HG03457 (cell line): ENCODE results near the gene CARD16.
A peak's percentile ranks its signal among the peaks of the same experiment; 100 is the strongest.
"Not testable (repeated sequence)": the region's sequence is repeated elsewhere in the genome, so short reads cannot be mapped to it uniquely, and the experiment has no call there.

Experiments used
- ATAC-seq: cut with Tn5 transposase; IDR thresholded peaks from one replicate; pipeline ENCODE4 v1.9.1; 2021; ENCODE audit warnings: moderate number of reproducible peaks; ENCODE audit not compliant: unreplicated experiment

Gene CARD16

DNA sequence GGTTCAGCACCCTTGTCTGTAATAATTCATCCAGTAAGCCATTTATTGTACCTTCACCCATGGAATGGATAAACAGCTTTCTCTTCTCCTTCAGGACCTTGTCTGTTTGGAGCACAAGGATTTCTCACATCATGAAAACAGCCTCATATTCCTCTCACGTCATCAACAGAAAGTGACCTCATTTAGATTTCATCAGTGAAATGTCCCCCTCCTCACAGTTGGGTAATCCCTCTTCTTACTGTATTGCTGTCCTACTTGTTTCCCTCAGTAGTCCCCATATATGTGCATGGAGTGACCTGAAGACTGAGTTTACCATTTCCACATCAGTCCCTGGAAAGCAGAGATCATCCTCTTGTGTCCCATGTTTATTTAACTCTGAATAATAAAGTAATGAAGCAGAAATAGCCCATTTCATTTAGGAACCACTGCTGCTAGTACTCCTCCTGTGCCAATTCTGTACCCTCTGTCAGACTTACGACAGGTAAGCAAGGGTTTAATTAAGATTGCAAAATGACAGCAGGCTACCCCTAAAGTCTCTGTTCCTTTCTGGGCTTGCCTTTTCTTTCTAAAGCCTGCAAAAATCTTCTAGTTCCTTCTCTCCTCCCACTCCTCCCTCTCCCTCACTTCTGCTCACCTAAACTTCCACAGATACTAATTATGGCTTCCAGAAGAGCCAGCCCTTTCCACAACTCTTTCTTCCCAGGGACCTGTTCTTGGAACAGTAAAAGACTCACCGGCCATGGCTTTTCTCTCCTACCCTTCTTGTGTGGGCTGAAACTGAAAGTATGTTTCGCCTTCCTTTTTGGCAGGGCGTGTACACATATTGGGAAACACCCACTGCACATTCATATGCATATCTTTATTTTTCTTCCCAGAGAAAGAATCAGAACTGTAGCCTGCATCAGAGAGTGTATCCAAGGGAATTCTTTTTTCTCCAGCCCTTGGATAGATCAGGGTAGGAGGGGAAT, at the start of gene CARD16:
Gene CARD16 (minus strand): TSS at position 779 of the 968 bp plus-strand sequence. CDS start 38 bp downstream, at position 741.
- peak; percentile 98 for ATAC-seq

DNA sequence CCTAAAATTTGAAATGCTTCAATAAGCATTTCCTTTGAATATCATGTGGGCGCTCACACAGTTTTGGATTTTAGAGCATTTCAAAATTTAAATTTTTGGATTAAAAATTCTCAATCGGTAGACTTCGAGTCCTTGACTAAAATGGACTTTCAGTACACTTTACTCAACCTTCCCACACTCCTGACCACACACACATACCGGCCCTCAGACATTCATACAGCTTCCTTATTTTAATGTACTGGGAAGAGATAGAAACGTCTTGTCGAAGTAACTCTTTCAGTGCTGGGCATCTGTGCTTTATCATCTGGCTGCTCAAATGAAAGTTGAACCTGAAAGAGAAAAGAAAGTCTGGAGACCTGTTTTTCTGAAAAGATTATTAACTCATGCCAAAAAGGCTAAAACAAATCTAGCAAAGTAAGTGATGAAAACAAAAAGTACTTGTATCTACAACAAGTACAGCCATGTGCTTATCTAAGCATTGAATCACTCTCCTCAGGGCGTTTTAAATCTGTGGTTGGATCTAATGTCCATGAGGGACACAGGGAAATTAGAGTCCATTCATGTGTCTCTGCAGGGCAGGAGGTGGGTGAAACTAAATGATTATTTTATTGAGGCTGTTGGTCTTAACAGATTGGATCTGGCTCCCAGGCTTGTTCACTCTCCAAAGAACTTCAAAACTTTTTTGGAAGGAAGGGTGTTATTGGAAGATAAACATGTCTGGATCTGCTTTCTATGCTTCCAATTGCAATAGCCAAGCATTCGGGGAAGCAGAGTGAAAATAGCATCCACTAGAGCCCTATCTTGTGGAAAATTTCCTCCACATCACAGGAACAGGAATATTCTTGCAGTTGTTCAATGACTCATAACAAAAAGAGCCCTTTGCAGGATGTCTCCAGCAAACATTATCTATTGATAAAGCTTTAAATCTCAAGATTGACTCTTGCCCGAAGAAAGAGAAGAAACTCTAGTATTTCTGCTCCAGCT, 47.4 kb upstream of the CARD16 start:
- no peak for ATAC-seq

DNA sequence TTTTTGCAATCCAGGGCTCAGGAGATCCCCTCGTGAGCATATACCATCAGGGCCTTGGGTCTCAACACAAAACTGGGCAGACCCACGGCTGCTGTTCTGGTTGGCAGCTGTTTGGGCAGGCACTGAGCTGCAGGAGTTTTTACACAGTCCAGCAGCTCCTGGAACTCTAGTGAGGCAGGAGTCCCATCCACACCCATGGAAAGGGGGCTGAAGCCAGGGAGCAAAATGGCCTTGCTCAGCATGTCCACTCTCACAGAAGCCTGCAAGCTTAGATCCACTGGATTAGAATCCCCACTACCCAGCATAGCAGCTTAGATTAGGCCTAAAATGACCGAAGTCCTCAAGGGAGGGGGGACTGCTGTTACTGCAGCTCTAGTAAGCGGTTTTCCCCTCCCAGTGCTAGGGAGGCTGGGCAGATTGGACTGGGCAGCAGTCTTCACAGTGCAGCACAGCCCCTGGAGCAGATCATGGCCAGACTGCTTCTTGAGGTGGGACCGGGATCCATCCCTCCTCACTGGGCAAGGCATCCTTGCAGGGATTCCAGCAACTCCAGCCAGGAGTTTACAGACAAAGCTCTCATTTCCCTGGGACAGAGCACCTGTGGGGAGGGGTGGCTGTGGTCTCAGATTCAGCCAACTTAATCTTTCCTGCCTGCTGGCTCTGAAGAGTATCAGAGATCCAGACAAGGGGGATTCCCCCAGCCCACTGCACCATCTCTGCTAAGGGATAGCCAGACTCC, 36.4 kb upstream of the CARD16 start:
- no peak for ATAC-seq

DNA sequence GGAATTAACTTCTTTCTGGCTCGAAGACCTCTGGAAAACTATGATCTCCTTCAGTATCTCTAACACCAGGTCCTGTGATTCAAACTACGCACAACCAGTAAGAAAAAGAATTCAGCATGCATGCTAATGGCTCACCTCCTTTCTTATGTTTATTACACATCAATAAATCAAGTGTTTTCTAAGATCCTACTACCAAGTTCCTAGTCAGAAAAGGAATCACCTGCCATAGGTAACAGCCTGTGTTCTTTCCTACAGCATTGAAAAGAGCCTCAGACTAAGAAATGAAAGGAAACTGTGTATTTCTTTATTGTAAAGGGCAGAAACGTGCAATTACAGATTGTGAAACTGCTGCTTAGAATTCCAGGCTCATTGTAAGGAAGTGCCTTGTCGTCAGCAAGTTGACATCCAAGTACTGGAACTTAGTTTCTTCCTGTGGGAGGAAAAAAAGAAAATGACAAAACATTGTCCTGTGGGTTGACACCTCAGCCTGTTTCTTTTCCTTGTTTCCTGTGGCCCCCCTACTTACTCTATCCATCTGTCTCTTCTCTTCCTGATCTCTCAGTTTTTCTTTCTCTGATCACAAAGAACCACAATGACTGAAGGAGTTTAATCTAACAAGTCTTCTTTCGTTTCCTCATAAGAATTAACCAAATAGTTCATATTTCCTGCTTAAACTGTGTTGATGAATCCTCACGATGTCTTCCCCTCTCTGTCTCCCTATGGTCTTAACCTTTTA, 35.2 kb upstream of the CARD16 start:
- ATAC-seq: not testable (repeated sequence)

DNA sequence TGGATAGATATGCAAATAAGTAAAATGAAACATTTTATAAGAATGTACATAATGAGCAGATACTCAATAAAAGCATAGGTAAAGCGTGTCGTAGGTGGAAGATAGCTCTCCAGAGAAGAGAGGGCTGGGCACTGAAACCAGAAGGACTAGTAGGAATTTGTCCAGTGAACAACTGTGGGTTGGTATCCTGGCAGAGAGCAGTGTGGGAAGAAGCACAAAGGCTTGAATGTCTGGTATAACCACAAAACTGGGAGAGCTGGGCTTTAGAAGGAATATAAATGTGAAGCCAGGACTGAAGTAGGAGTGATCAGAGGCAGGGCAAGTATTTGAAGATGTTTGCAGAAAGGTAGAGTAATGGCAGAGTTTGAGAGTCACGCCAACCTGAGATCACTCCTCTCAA, 33.1 kb upstream of the CARD16 start:
- no peak for ATAC-seq

DNA sequence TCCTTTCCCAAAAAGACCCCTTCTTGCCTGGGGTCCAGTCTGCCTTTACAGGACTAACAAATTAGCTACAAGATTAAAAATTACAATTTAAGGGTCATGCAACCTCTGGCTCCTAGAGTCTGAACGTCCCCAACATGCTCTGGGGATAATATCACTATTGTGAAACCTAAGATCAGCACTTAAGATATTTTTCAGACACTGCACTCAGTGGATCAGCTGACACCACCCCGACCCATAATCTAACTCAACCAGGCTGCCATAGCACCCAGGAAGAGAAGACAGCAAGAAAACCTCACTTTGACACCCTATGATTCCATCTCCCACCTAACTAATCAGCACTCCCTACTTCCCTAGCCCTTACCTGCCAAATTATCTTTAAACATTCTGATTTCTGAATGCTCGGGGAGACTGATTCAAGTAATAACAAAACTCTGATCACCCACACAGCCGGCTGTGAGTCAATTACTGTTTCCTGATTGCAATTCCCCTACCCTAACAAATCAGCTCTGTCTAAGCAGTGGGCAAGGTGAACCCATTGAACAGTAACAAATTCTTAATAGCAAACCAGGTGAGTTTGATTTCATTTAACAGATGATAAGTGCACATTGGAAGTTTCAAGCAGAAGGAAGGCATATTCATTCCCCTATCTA, 32.1 kb upstream of the CARD16 start:
- ATAC-seq: not testable (repeated sequence)

DNA sequence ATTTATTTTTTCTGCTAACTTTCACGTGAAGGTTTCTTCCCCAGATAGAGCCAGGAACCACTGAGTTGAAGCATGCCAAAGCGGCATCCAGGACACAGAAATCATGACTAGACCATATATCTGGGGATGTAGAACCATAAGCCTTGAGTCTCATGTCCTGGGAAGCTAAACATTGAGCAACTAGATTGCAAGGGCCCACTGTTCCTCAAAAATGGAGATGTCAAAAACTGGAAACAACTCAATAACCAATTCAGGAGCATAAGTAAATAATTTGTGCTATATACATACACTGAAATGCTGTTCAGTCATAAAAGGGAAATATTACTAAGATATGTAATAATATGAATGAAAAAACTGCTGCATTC, 29.0 kb upstream of the CARD16 start:
- ATAC-seq: no peak

DNA sequence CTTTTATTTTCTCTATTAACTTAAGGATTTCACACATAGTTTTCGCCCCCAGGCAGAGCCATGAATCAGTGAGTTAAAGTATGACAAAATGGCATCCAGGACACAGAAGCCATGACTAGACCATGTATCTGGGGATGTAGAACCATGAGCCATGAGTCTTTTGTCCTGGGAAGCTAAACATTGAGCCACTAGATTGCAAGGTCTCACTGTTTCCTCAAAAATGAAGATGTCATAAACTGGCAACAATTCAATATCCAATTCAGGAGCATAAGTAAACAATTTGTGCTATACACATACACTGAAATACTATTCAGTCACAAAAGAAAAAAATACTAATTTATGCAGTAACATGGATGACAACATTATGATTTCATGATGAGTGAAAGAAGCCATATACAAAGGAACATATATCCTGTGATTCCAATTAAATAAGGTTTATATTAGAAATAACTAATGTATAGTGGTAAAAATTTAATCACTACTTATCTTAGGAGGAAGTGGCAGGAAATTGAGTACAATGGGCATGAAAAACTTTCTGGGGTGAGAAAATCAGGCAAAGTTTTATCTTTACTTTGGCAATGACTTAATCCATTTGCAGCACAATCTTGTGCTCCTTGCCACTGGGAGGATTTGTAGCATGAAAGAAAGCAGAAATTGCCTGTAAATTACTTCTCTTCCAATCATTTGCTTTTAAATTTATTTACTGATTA, 28.5 kb upstream of the CARD16 start:
- ATAC-seq: no peak

DNA sequence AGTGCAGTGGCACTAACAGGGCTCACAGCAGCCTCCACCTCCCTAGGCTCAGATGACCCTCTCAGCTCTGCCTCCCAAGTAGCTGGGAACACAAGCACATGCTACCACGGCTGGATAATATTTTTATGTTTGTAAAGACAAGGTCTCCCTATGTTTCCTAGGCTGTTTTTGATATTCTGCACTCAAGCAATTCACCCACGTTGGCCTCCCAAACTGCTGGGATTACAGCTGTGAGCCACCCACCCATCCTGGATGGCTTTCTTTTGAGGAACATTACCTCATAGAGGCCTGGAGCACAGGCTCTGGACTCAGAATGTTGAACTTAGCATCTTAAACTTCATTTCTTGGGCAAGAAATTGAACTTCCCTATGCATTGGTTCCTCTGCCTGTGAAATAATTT, 26.9 kb upstream of the CARD16 start:
- ATAC-seq: not testable (repeated sequence)

DNA sequence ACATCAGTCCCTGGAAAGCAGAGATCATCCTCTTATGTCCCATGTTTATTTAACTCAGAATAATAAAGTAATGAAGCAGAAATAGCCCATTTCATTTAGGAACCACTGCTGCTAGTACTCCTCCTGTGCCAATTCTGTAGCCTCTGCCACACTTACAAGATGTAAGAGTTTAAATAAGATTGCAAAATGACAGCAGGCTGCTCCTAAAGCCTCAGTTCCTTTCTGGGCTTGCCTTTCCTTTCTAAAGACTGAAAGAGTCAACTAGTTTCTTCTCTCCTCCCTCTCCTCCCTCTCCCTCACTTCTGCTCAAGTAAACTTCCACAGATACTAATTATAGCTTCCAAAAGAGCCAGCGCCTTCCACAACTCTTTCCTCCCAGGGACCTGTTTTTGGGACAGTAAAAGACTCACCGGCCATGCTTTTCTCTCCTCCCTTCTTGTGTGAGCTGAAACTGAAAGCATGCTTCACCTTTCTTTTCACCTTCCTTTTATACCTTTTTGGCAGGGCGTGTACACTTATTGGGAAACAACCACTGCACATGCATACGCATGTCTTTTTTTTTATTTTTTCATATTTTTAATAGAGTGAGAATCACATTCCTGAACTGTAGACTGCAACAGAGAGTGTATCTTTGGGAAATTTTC, 26.1 kb upstream of the CARD16 start:
- no peak for ATAC-seq

DNA sequence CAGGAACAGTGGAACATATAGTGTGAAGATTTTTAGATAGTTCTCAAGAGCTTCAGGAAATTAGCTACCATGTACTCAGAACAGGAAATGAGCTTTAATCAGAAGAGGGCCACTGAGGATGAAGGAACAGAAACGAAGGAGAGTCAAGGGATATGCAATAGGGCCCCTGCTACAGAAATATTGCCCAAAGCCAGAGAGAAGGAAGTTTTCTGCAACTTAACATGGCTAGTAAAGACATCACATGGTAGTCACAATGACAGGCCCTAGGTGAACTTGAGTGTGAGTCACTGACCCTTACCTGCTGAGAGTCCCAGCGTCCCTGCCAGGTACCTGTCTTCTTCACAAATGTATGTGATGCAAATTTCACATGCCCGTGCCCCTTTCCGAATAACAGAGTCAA, 25.2 kb upstream of the CARD16 start:
- no peak for ATAC-seq

DNA sequence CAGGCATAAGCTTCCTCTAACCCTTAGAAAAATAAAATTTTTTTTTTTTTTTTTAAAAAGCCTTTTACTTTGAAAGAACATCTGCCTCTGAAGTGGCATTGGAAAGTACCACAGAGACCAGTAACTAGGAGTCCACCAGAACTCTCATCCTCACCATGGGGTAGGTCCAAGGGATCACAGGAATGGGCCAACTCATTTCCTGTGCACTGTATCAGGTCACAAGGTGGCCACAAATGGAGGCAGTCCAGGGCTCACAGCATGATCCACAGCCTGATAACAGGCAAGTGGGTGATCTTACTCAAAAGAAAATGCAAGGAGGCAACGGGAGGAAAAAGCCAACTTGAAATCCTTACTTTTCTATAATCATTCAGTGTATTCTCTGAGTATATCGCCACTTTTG, 24.6 kb upstream of the CARD16 start:
- ATAC-seq: not testable (repeated sequence)

DNA sequence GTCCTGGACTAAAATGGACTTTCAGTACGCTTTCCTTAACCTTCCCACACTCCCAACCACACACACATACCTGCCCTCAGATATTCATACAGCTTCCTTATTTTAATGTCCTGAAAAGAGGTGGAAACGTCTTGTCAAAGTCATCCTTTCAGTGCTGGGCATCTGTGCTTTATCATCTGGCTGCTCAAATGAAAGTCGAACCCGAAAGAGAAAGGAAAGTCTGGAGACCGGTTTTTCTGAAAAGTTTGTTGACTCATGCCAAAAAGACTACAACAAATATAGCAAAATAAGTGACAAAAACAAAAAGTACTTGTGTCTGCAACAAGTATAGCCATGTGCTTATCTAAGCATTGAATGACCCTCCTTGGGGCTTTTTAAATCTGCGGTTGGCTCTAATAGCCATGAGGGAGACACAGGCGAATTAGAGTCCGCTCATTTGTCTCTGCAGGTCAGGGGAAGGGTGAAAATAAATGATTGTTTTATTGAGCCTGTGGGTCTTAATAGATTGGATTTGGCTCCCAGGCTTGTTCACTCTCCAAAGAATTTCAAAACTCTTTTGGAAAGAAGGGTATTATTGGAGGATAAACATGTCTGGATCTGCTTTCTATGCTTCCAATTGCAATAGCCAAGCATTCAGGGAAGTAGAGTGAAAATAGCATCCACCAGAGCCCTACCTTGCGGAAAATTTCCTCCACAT, 18.3 kb upstream of the CARD16 start:
- not testable (repeated sequence) for ATAC-seq

DNA sequence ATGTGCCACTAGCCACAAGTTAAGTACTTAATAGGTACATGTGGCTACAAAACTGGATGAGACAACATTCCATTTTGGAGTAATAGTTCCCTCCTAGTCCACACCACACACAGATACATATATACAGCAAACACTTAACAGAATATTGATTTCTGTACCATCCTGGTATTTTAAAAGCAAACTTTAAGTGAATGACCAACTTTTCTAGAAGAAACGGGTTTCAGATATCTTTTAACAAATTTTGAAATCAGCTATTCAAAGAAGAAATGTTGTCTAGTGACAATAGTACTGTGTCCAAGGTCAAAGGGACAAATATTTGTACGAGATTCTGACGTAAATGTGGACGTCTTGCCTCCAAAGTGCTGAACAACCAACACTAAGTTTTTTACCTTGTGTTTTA, 12.3 kb upstream of the CARD16 start:
- ATAC-seq: no peak

DNA sequence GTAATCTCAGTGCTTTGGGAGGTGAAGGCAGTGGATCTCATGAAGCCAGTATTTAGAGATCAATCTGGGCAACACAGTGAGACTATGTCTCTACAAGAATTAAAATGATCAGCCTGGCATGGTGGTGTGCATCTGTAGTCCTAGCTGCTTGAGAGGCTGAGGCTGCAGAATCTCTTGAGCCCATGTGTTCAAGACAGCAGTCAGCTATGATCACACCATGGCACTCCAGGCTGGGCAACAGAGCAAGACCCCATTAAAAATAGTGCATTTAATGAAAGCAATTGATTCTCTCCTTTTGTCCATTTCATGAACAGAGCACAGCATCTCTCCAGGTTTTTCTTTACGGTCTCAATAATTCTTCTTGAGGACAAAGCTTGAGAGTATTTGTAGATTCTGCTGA, 11.3 kb upstream of the CARD16 start:
- no peak for ATAC-seq

DNA sequence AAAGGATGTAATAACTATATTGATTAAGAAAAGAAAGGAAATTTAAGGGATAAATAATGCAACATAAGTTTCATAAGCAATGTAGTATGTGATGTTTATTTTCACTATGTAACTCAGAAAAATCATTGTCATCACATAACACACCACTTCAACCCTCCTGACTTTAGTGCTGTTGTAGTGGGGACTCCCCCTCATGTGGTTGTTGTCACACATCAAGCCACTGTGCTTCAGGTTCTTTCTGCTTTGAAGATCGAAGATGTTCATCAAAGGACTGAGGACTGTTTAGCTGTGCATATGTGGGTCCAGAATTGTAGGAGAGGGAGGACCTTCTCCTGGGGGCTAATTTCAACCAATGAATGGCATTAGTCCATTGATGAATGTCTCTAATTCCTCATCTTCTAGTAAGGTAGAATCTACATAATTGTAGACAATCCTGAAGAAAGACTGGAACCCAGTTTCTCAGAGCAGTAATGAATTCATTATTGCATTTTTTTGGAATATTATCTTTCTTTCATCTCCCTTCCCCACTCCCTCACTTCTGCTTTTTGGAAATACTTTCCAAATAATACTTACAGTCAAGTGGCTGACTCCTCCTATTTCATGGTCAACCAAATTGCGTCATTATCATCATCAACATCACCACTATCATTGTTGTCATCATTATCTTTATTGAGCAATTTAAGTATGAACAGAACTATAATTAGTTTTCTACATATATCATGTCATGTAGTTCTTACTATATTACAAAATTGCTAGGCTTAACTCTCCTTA, 9.8 kb upstream of the CARD16 start:
- ATAC-seq: no peak

DNA sequence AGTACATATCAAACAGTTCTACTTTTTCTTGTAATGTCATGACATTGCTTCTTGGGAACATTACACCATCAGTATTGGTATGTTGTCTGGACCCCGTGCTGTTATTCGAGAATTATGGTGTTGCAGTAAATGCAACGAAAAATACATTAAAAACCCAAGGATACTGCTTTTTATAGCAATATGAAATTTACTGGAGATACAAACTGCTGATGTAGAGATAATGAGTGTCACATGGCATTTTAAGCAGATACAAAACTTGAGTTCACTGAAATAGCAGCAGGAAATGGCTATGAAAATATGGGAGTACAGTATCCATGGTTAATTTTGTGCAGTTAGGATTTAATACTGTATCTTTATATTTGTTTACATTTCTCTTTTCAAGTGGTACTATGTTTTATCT, 7.4 kb upstream of the CARD16 start:
- ATAC-seq: no peak
